IMR-90 (cell line): Measurements from ENCODE around the gene CFAP206. TPM values are rescaled to one million over a fixed set of nuclear protein-coding genes. Genes with fewer than 3 reads are reported as not detected.

Source experiments
- ATAC-seq: fragments of 200-7000 bp; cut with Tn5 transposase; 2 replicates; pipeline ENCODE4 v1.9.1; 2020; ENCODE audit warnings: low read depth, mild to moderate bottlenecking, moderate library complexity
- BruUV-seq: library from RNA; stranded (reverse); fragments of 400-500 nt; replicated peaks from 2 replicates; lab custom pipeline; 2021; lab: Mats Ljungman, UMichigan
- CTCF ChIA-PET: fragments of 300-600 bp; formaldehyde crosslinking; extraction: SDS; loops from one replicate; lab custom pipeline; 2021; ENCODE audit warnings: antibody characterized with exemption; lab: Yijun Ruan, JAX
- POLR2A ChIA-PET: fragments of 300-600 bp; sonication (Branson Sonifier 250); formaldehyde crosslinking; loops from one replicate; lab custom pipeline; 2022; ENCODE audit warnings: antibody characterized with exemption; ENCODE audit not compliant: unreplicated experiment; lab: Charles Lee
- DNase-seq: peaks from one replicate; pipeline ENCODE4 v3.0.0; 2013
- H2AFZ ChIP-seq: replicated peaks from 2 replicates; pipeline ENCODE3; 2013; ENCODE audit warnings: low read length, mild to moderate bottlenecking; ENCODE audit not compliant: poor library complexity
- H2AK5ac ChIP-seq: 2 replicates; pipeline ENCODE4 v1.6.1; 2013; ENCODE audit warnings: low read depth, low read length, inconsistent platforms
- H2AK9ac ChIP-seq: replicated peaks from 2 replicates; pipeline ENCODE3; 2013; ENCODE audit warnings: mild to moderate bottlenecking, low read depth, low read length, moderate library complexity; ENCODE audit not compliant: poor library complexity
- H2BK120ac ChIP-seq: 2 replicates; pipeline ENCODE4 v1.6.1; 2013; ENCODE audit warnings: low read depth, low read length, inconsistent platforms
- H2BK15ac ChIP-seq: 3 replicates; pipeline ENCODE4 v1.6.1; 2013; ENCODE audit warnings: low read depth, low read length, inconsistent platforms
- H2BK20ac ChIP-seq: 2 replicates; pipeline ENCODE4 v1.6.1; 2013; ENCODE audit warnings: low read depth, mild to moderate bottlenecking, inconsistent platforms, low read length, moderate library complexity
- H2BK5ac ChIP-seq: 2 replicates; pipeline ENCODE4 v1.6.1; 2013; ENCODE audit warnings: mild to moderate bottlenecking, low read depth, low read length, inconsistent platforms; ENCODE audit not compliant: poor library complexity, severe bottlenecking
- H3K14ac ChIP-seq: replicated peaks from 2 replicates; pipeline ENCODE4 v1.6.1; 2013; ENCODE audit warnings: low read depth, low read length, inconsistent platforms
- H3K18ac ChIP-seq: 2 replicates; pipeline ENCODE4 v1.6.1; 2013; ENCODE audit warnings: low read depth, low read length, control low read depth
- H3K23ac ChIP-seq: 2 replicates; pipeline ENCODE4 v1.6.1; 2013; ENCODE audit warnings: low read depth, low read length, inconsistent platforms
- H3K27ac ChIP-seq: 2 replicates; pipeline ENCODE4 v1.5.1; 2013; ENCODE audit warnings: mild to moderate bottlenecking, control low read depth, low read length; ENCODE audit not compliant: insufficient read depth
- H3K27me3 ChIP-seq: 2 replicates; pipeline ENCODE4 v1.6.1; 2013; ENCODE audit warnings: low read length; ENCODE audit not compliant: control insufficient read depth, insufficient read depth
- H3K36me3 ChIP-seq: 2 replicates; pipeline ENCODE4 v1.6.1; 2013; ENCODE audit warnings: low read length, mixed read lengths; ENCODE audit not compliant: control insufficient read depth, insufficient read depth
- H3K4ac ChIP-seq: 2 replicates; pipeline ENCODE4 v1.6.1; 2013; ENCODE audit warnings: low read depth, low read length, inconsistent platforms
- H3K4me1 ChIP-seq: 2 replicates; pipeline ENCODE4 v1.6.1; 2013; ENCODE audit warnings: low read length, mixed read lengths; ENCODE audit not compliant: control insufficient read depth, insufficient read depth
- H3K4me2 ChIP-seq: 2 replicates; pipeline ENCODE4 v1.6.1; 2013; ENCODE audit warnings: low read depth, mild to moderate bottlenecking, control low read depth, low read length, moderate library complexity
- H3K4me3 ChIP-seq: 2 replicates; pipeline ENCODE4 v1.5.1; 2013; ENCODE audit warnings: low read depth, mild to moderate bottlenecking, control low read depth, low read length, moderate library complexity; ENCODE audit not compliant: insufficient read depth
- H3K56ac ChIP-seq: 2 replicates; pipeline ENCODE4 v1.6.1; 2013; ENCODE audit warnings: low read length, inconsistent platforms; ENCODE audit not compliant: insufficient read depth; ENCODE audit errors: extremely low read depth
- H3K79me1 ChIP-seq, 2 experiments: 2 replicates each; pipeline ENCODE4 v1.6.1; 2013; ENCODE audit warnings: low read length in 2 of 2, inconsistent platforms in 1 of 2, low read depth in 1 of 2
- H3K9ac ChIP-seq: 2 replicates; pipeline ENCODE4 v1.6.1; 2013; ENCODE audit warnings: low read depth, low read length, control low read depth
- H3K9me1 ChIP-seq: 2 replicates; pipeline ENCODE4 v1.6.1; 2013; ENCODE audit warnings: low read length, inconsistent platforms; ENCODE audit not compliant: insufficient read depth
- H3K9me3 ChIP-seq: 2 replicates; pipeline ENCODE4 v1.6.1; 2013; ENCODE audit warnings: low read length; ENCODE audit not compliant: control insufficient read depth, insufficient read depth
- H4K20me1 ChIP-seq: 2 replicates; pipeline ENCODE4 v1.6.1; 2013; ENCODE audit warnings: low read length, inconsistent platforms; ENCODE audit not compliant: insufficient read depth
- H4K5ac ChIP-seq: 2 replicates; pipeline ENCODE4 v1.6.1; 2013; ENCODE audit warnings: mild to moderate bottlenecking, low read depth, low read length, control low read depth
- H4K8ac ChIP-seq, 2 experiments: 2 replicates each; pipeline ENCODE4 v1.6.1; 2013; ENCODE audit warnings: low read depth in 2 of 2, low read length in 2 of 2, control low read depth in 1 of 2, inconsistent platforms in 1 of 2
- H4K91ac ChIP-seq: 2 replicates; pipeline ENCODE4 v1.6.1; 2013; ENCODE audit warnings: low read depth, low read length, inconsistent platforms; ENCODE audit not compliant: insufficient read depth
- FOS ChIP-seq: fragments of 150-350 bp; IDR thresholded peaks from 2 replicates; pipeline ENCODE4 v1.6.1; 2016; ENCODE audit warnings: low read depth, low read length
- NFE2L2 ChIP-seq: fragments of 150-350 bp; IDR thresholded peaks from 2 replicates; pipeline ENCODE4 v1.6.1; 2016; ENCODE audit warnings: low read depth, mild to moderate bottlenecking, low read length
- WGBS, 2 experiments: methylation state at CpG; one replicate each; pipeline versions ENCODE4 v1.1.5 to v1.1.7; 2013; ENCODE audit warnings: missing lambda C conversion rate in 2 of 2; ENCODE audit not compliant: insufficient read length in 1 of 2; ENCODE audit errors: extremely low coverage in 2 of 2; 5-methylcytosine and 5-hydroxymethylcytosine counted together
- dilution Hi-C: fragments of 300-500 bp; cut with HindIII; formaldehyde crosslinking; loops from one replicate; pipeline ENCODE4 v1.14.3; 2018; ENCODE audit warnings: low sequenced_read_pairs; ENCODE audit not compliant: unreplicated experiment
- in situ Hi-C: fragments of 300-500 bp; cut with MboI; formaldehyde crosslinking; loops from 3 replicates; pipeline ENCODE4 v1.14.3; 2019; ENCODE audit warnings: low sequenced_read_pairs, inconsistent platforms, mixed read lengths
- intact Hi-C: fragments of 100-400 bp; cut with micrococcal nuclease; formaldehyde crosslinking; loops from 2 replicates; pipeline ENCODE4 v1.10.0; 2022
- polyA plus RNA-seq, 3 experiments: library from polyadenylated mRNA; depleted of rRNA; stranded (reverse); fragments of >200 nt; gene quantifications; 2 replicates each; pipeline ENCODE4 v1.2.3, GENCODE V29; 2012; ENCODE audit warnings: low replicate concordance in 1 of 3
- total RNA-seq: library from RNA; depleted of rRNA; stranded (reverse); fragments of >200 nt; gene quantifications from 2 replicates; pipeline ENCODE4 v1.2.3, GENCODE V29; 2012

Gene CFAP206
- total and polyA plus RNA-seq, 2 of the 4 experiments (the other 2 are of a cell fraction) = under 0.01 to 0.09 TPM

GRCh38 chr6:87373377-87373776, 34.4 kb upstream of the CFAP206 start:
- Histone ChIP-seq H3K27ac (no peak overlapping the region), H3K4me1 (no peaks in the 10 kb centered on the region)

More at GRCh38 chr6:87373377-87373776, 34.4 kb upstream of the CFAP206 start:
- Histone ChIP-seq H3K56ac (no peak overlapping the region), H3K9ac (no peak overlapping the region), H3K9me3 (no peaks in the 10 kb centered on the region), H3K23ac (no peak overlapping the region), H3K27me3 (no peaks in the 10 kb centered on the region), H3K14ac (no peak overlapping the region), H2AK9ac (no peak overlapping the region), H4K8ac (no peak overlapping the region), H3K36me3 (no peaks in the 10 kb centered on the region), H2BK20ac (no peak overlapping the region), H2AFZ (no peak overlapping the region), H3K18ac (no peak overlapping the region), H3K79me1 (no peaks in the 10 kb centered on the region), H4K5ac (no peak overlapping the region), H2BK120ac (no peak overlapping the region), H3K4me3 (no peak overlapping the region), H3K9me1 (no peaks in the 10 kb centered on the region), H4K91ac (no peak overlapping the region), H2BK5ac (no peak overlapping the region), H2BK15ac (no peak overlapping the region), H3K4me2 (no peak overlapping the region), H3K4ac (no peak overlapping the region), H2AK5ac (no peak overlapping the region), H4K20me1 (no peaks in the 10 kb centered on the region)
- POLR2A ChIA-PET = no interaction called here
- no peak for ATAC-seq
- no peak for TF ChIP-seq FOS
- TF ChIP-seq NFE2L2 = no peak
- in situ Hi-C loops (no loop called here), intact Hi-C loops (no loop called here), dilution Hi-C loops (no loop called here)
- no peak for DNase-seq
- CTCF ChIA-PET = no interaction called here
- no CpG with 5 or more reads among the region's 2 CpGs for WGBS, 2 experiments
- no TSS peak for BruUV-seq
